Fibroblast of skin of scalp (primary cell): ENCODE results near the gene EPS8.

ENCODE experiments used
- DNase-seq: peaks from one replicate; pipeline ENCODE4 v3.0.0-alpha.2; 2013

EPS8 gene

GRCh38 chr12:15716581-15716980 lies 72.6 kb downstream of the EPS8 start:
- DNase-seq, result no peak

- DNase-seq, result no peak
These were observed 74.9 kb downstream of the EPS8 start for GRCh38 chr12:15714256-15714655.

- DNase-seq, result no peak
These were observed 76.1 kb downstream of the EPS8 start for GRCh38 chr12:15712823-15713660.

GRCh38 chr12:15712160-15712559 lies 77.0 kb downstream of the EPS8 start:
- DNase-seq, result no peak

- no peak for DNase-seq
These were observed 78.2 kb downstream of the EPS8 start for GRCh38 chr12:15710860-15711510.

GRCh38 chr12:15709551-15709950 lies 79.6 kb downstream of the EPS8 start:
- no peak for DNase-seq

- no peak for DNase-seq
These were observed 80.7 kb downstream of the EPS8 start for GRCh38 chr12:15708396-15709076.

GRCh38 chr12:15707516-15708199 lies 81.5 kb downstream of the EPS8 start:
- DNase-seq, result no peak

- no peak for DNase-seq
These were observed 83.0 kb downstream of the EPS8 start for GRCh38 chr12:15706010-15706676.

GRCh38 chr12:15705606-15706005 lies 83.6 kb downstream of the EPS8 start:
- no peak for DNase-seq

GRCh38 chr12:15702276-15702675 lies 86.9 kb downstream of the EPS8 start:
- DNase-seq, result no peak

- peak; percentile 71 for DNase-seq
These were observed 87.5 kb downstream of the EPS8 start for GRCh38 chr12:15701631-15702156.

- DNase-seq, result peak; percentile 63
These were observed 88.0 kb downstream of the EPS8 start for GRCh38 chr12:15701206-15701605.

GRCh38 chr12:15700595-15700994 lies 88.6 kb downstream of the EPS8 start:
- DNase-seq, result peak; percentile 92

GRCh38 chr12:15699886-15700285 lies 89.3 kb downstream of the EPS8 start:
- DNase-seq, result no peak

GRCh38 chr12:15698377-15698871 lies 90.8 kb downstream of the EPS8 start:
- no peak for DNase-seq

GRCh38 chr12:15697201-15697600 lies 92.0 kb downstream of the EPS8 start:
- no peak for DNase-seq

- peak; percentile 23 for DNase-seq
These were observed 95.8 kb downstream of the EPS8 start for GRCh38 chr12:15693228-15693911.

GRCh38 chr12:15691388-15691787 lies 97.8 kb downstream of the EPS8 start:
- DNase-seq, result peak; percentile 24

GRCh38 chr12:15690320-15690719 lies 98.9 kb downstream of the EPS8 start:
- DNase-seq, result no peak

GRCh38 chr12:15689751-15690191 lies 99.4 kb downstream of the EPS8 start:
- DNase-seq, result no peak
